Left cardiac atrium (tissue), 4 donors: ENCODE measurements around the gene SIRT5. TPM values are rescaled to one million over a fixed set of nuclear protein-coding genes. Genes with fewer than 3 reads are reported as not detected.

Experiments
- ATAC-seq, 2 donors: fragments of 200-7000 bp; cut with Tn5 transposase; one replicate each; pipeline ENCODE4 v1.9.1; 2020; ENCODE audit warnings: mild to moderate bottlenecking in 2 of 2, moderate library complexity in 2 of 2
- DNase-seq: peaks from one replicate; pipeline ENCODE4 v3.0.0-alpha.2; 2020
- intact Hi-C, 2 donors: fragments of 100-400 bp; cut with DNase I; formaldehyde crosslinking; loops; one replicate each; pipeline versions ENCODE4 v1.14.1 to v1.15.1; 2022 to 2023
- total RNA-seq, 2 donors: library from RNA; stranded (reverse); fragmentation: NEBNext Ultra II Directional; extraction: Animal tissue kit (Norgen Biotek cat#: 25700); gene quantifications; one replicate each; pipeline ENCODE4 v1.2.1, GENCODE V29; 2021
- donor health status: DM: no; HTN: yes; CAD: no.
- donor health status: DM: no; HTN: yes; CAD: no; lungs with severe emphysema.
- donor health status: DM: yes; HTN: yes; CAD: no.
- donor health status: Dilated cardiomyopathy.

The SIRT5 gene
- total RNA-seq, 2 donors from 2014 or later: 24.3 to 37.6 TPM

- DNase-seq (peak; percentile 69), ATAC-seq (peak; percentile 38 to 66)
- intact Hi-C loops: loop anchor here in 1 of 2 donors (10.0 kb wide), 1 partner anchor 90 kb away; no protein-coding TSS in a partner anchor
Measured at GRCh38 chr6:13614126-13614925, 39.9 kb downstream of the SIRT5 start.

- ATAC-seq (peak; percentile 97), DNase-seq (peak; percentile 99)
- intact Hi-C loops: loop anchor here in 1 of 2 donors (10.0 kb wide), 1 partner anchor 90 kb away; no protein-coding TSS in a partner anchor
Measured at GRCh38 chr6:13614926-13615791, 40.8 kb downstream of the SIRT5 start, which contains the start of gene NOL7. TSS of gene NOL7 (plus strand) at chr6:13615335. CDS start at chr6:13615359, 24 bp downstream.

GRCh38 chr6:13615792-13616120 is 41.4 kb downstream of the SIRT5 start:
- intact Hi-C loops: loop anchor here in 1 of 2 donors (10.0 kb wide), 1 partner anchor 89 kb away; no protein-coding TSS in a partner anchor
- ATAC-seq (peak; percentile 43 to 63), DNase-seq (peak; percentile 64)

GRCh38 chr6:13617066-13617465 is 42.7 kb downstream of the SIRT5 start:
- intact Hi-C loops: loop anchor here in 1 of 2 donors (10.0 kb wide), 1 partner anchor 88 kb away; no protein-coding TSS in a partner anchor
- ATAC-seq: no peak
- DNase-seq: no peak

- peak in 1 of 2 donors; percentile 51 for ATAC-seq
- DNase-seq: no peak
- intact Hi-C loops: loop anchor here in 1 of 2 donors (10.0 kb wide), 1 partner anchor 140 kb away; no protein-coding TSS in a partner anchor
Measured at GRCh38 chr6:13624871-13625288, 50.5 kb downstream of the SIRT5 start.

GRCh38 chr6:13629459-13630116 is 55.2 kb downstream of the SIRT5 start:
- intact Hi-C loops: loop anchor here (10.0 kb wide), 2 partner anchors 75 to 135 kb away; no protein-coding TSS in a partner anchor
- ATAC-seq (no peak), DNase-seq (no peak)

GRCh38 chr6:13630499-13630898 is 56.1 kb downstream of the SIRT5 start:
- no peak for DNase-seq
- intact Hi-C loops: loop anchor here in 1 of 2 donors (10.0 kb wide), 1 partner anchor 74 kb away; no protein-coding TSS in a partner anchor
- ATAC-seq: no peak

- intact Hi-C loops: loop anchor here in 1 of 2 donors (10.0 kb wide), 1 partner anchor 71 kb away; no protein-coding TSS in a partner anchor
- no peak for ATAC-seq
- no peak for DNase-seq
Measured at GRCh38 chr6:13633343-13633742, 58.9 kb downstream of the SIRT5 start.

GRCh38 chr6:13635948-13636658 is 61.7 kb downstream of the SIRT5 start:
- DNase-seq (no peak), ATAC-seq (no peak)
- intact Hi-C loops: loop anchor here in 1 of 2 donors (10.0 kb wide), 1 partner anchor 69 kb away; no protein-coding TSS in a partner anchor

- intact Hi-C loops: loop anchor here in 1 of 2 donors (10.0 kb wide), 1 partner anchor 67 kb away; no protein-coding TSS in a partner anchor
- no peak for DNase-seq
- ATAC-seq: no peak
Measured at GRCh38 chr6:13638014-13638413, 63.6 kb downstream of the SIRT5 start.

GRCh38 chr6:13638626-13639025 is 64.2 kb downstream of the SIRT5 start:
- no peak for DNase-seq
- intact Hi-C loops: loop anchor here in 1 of 2 donors (10.0 kb wide), 1 partner anchor 66 kb away; no protein-coding TSS in a partner anchor
- no peak for ATAC-seq

GRCh38 chr6:13641315-13641714 is 66.9 kb downstream of the SIRT5 start:
- ATAC-seq: no peak
- DNase-seq: no peak
- intact Hi-C loops: no loop called here

- intact Hi-C loops: no loop called here
- ATAC-seq (no peak), DNase-seq (no peak)
Measured at GRCh38 chr6:13643125-13643524, 68.7 kb downstream of the SIRT5 start.

- ATAC-seq (no peak), DNase-seq (no peak)
- intact Hi-C loops: no loop called here
Measured at GRCh38 chr6:13648850-13649249, 74.4 kb downstream of the SIRT5 start.

GRCh38 chr6:13649393-13649792 is 75.0 kb downstream of the SIRT5 start:
- intact Hi-C loops: no loop called here
- DNase-seq: no peak
- no peak for ATAC-seq

GRCh38 chr6:13653296-13653695 is 78.9 kb downstream of the SIRT5 start:
- no peak for DNase-seq
- intact Hi-C loops: no loop called here
- no peak for ATAC-seq

- DNase-seq: no peak
- intact Hi-C loops: no loop called here
- no peak for ATAC-seq
Measured at GRCh38 chr6:13654496-13654895, 80.1 kb downstream of the SIRT5 start.

- intact Hi-C loops: no loop called here
- ATAC-seq (no peak), DNase-seq (no peak)
Measured at GRCh38 chr6:13655700-13656099, 81.3 kb downstream of the SIRT5 start.
